Natural killer cell treated with Interleukin-12 subunit alpha and Interleukin-12 subunit beta and Interleukin-15 and Interleukin-18, amount 100 ng/mL, for 72 hours (primary cell): ENCODE measurements around the gene ZNF33B. TPM values are rescaled to one million over a fixed set of nuclear protein-coding genes. Genes with fewer than 3 reads are reported as not detected.
"Not testable (repeated sequence)": the region's sequence is repeated elsewhere in the genome, so short reads cannot be mapped to it uniquely, and the experiment has no call there.

Experiments
- ATAC-seq, 2 donors: fragments of 150-1000 bp; cut with Tn5 transposase in 1 of 2; sonication (Bioruptor Pico), chemical (Tn5 transposase) in 1 of 2; 2 replicates each; pipeline ENCODE4 v1.10.0; 2021
- DNase-seq: peaks from one replicate; pipeline ENCODE4 v3.0.0; 2022; ENCODE audit warnings: low spot score
- H3K27ac Mint-ChIP-seq, 2 donors: 1 replicate in 1 of 2; 2 replicates in 1 of 2; pipeline ENCODE4 v1.8.0; 2022; ENCODE audit warnings: mixed read lengths in 2 of 2, mild to moderate bottlenecking in 1 of 2, moderate library complexity in 1 of 2
- H3K27me3 Mint-ChIP-seq, 2 donors: 1 replicate in 1 of 2; 2 replicates in 1 of 2; pipeline ENCODE4 v1.8.0; 2022; ENCODE audit warnings: mixed read lengths in 2 of 2
- H3K36me3 Mint-ChIP-seq: one replicate; pipeline ENCODE4 v1.8.0; 2022; ENCODE audit warnings: mixed read lengths
- H3K4me1 Mint-ChIP-seq, 2 donors: 1 replicate in 1 of 2; 2 replicates in 1 of 2; pipeline ENCODE4 v1.8.0; 2022; ENCODE audit warnings: low read depth in 2 of 2, mixed read lengths in 2 of 2, mild to moderate bottlenecking in 1 of 2
- H3K4me3 Mint-ChIP-seq: one replicate; pipeline ENCODE4 v1.8.0; 2022; ENCODE audit warnings: mixed read lengths
- H3K9me3 Mint-ChIP-seq: 2 replicates; pipeline ENCODE4 v1.8.0; 2022; ENCODE audit warnings: mixed read lengths
- total RNA-seq, 2 donors: library from RNA; stranded (reverse); gene quantifications; one replicate each; pipeline ENCODE4 v1.2.3, GENCODE V29; 2022

The ZNF33B gene
- 1 to 10 TPM; 5.9 to 7.2 TPM for total RNA-seq

- Mint-ChIP-seq H3K27me3 (no peaks in the 10 kb centered on the region), H3K27ac (peak within 1 kb of the TSS; percentile 93 to 97), H3K4me1 (peaks cover 13 to 23% of the 10 kb centered on the region in 2 donors), H3K9me3 (no peaks in the 10 kb centered on the region), H3K4me3 (peak within 1 kb of the TSS; percentile 99), H3K36me3 (no peaks in the 10 kb centered on the region)
- ATAC-seq (peak; percentile 98), DNase-seq (peak; percentile 96)
Observed at GRCh38 chr10:42638055-42638820, at the start of gene ZNF33B. TSS of gene ZNF33B (minus strand) at chr10:42638570. CDS start at chr10:42636928, 1,642 bp downstream.

- ATAC-seq (no peak), DNase-seq (no peak)
- Mint-ChIP-seq H3K27ac (no peak overlapping the region), H3K4me3 (no peak overlapping the region), H3K27me3 (peaks cover 5 to 11% of the 10 kb centered on the region in 2 donors), H3K4me1 (no peaks in the 10 kb centered on the region), H3K36me3 (no peaks in the 10 kb centered on the region), H3K9me3 (no peaks in the 10 kb centered on the region)
Observed at GRCh38 chr10:42684517-42684916, 46.1 kb upstream of the ZNF33B start.

GRCh38 chr10:42680267-42680666, 41.9 kb upstream of the ZNF33B start:
- Mint-ChIP-seq H3K4me3 (no peak overlapping the region), H3K4me1 (no peaks in the 10 kb centered on the region), H3K27ac (no peak overlapping the region), H3K36me3 (peaks cover 9% of the 10 kb centered on the region), H3K9me3 (peaks cover 3% of the 10 kb centered on the region), H3K27me3 (peaks cover 11 to 22% of the 10 kb centered on the region in 2 donors)
- no peak for ATAC-seq
- DNase-seq: no peak

GRCh38 chr10:42665181-42665979, 27.0 kb upstream of the ZNF33B start:
- peaks cover 22 to 33% of the 10 kb centered on the region in 2 donors for H3K27me3 Mint-ChIP-seq
- not testable (repeated sequence) for H3K36me3 Mint-ChIP-seq, H3K4me3 Mint-ChIP-seq, ATAC-seq, H3K9me3 Mint-ChIP-seq, H3K4me1 Mint-ChIP-seq, H3K27ac Mint-ChIP-seq, DNase-seq

GRCh38 chr10:42654419-42654818, 16.0 kb upstream of the ZNF33B start:
- H3K27me3 Mint-ChIP-seq: peaks cover 8 to 11% of the 10 kb centered on the region in 2 donors
- DNase-seq (no peak), ATAC-seq (no peak)
- H3K4me3 Mint-ChIP-seq: no peak overlapping the region
- H3K9me3 Mint-ChIP-seq: no peaks in the 10 kb centered on the region
- peaks cover 0 to 5% of the 10 kb centered on the region in 2 donors for H3K4me1 Mint-ChIP-seq
- H3K27ac Mint-ChIP-seq: no peak overlapping the region
- no peaks in the 10 kb centered on the region for H3K36me3 Mint-ChIP-seq

GRCh38 chr10:42652858-42653257, 14.5 kb upstream of the ZNF33B start:
- Mint-ChIP-seq H3K9me3 (no peaks in the 10 kb centered on the region), H3K36me3 (no peaks in the 10 kb centered on the region)

GRCh38 chr10:42650374-42650773, 12.0 kb upstream of the ZNF33B start:
- H3K36me3 Mint-ChIP-seq: no peaks in the 10 kb centered on the region
- H3K4me3 Mint-ChIP-seq: no peak overlapping the region
- no peaks in the 10 kb centered on the region for H3K9me3 Mint-ChIP-seq
- H3K27me3 Mint-ChIP-seq: peaks cover 0 to 11% of the 10 kb centered on the region in 2 donors
- peaks cover 0 to 5% of the 10 kb centered on the region in 2 donors for H3K4me1 Mint-ChIP-seq
- no peak overlapping the region for H3K27ac Mint-ChIP-seq
- DNase-seq: no peak
- no peak for ATAC-seq

More at GRCh38 chr10:42652858-42653257, 14.5 kb upstream of the ZNF33B start:
- DNase-seq (no peak), ATAC-seq (no peak)
- H3K4me3 Mint-ChIP-seq: no peak overlapping the region
- peaks cover 0 to 11% of the 10 kb centered on the region in 2 donors for H3K27me3 Mint-ChIP-seq
- peaks cover 0 to 5% of the 10 kb centered on the region in 2 donors for H3K4me1 Mint-ChIP-seq
- no peak overlapping the region for H3K27ac Mint-ChIP-seq

- Mint-ChIP-seq H3K36me3 (no peaks in the 10 kb centered on the region), H3K9me3 (no peaks in the 10 kb centered on the region), H3K27ac (no peak overlapping the region), H3K4me3 (no peak overlapping the region), H3K27me3 (peaks cover 0 to 12% of the 10 kb centered on the region in 2 donors), H3K4me1 (peaks cover 0 to 5% of the 10 kb centered on the region in 2 donors)
- ATAC-seq: no peak
- DNase-seq: no peak
Observed at GRCh38 chr10:42648512-42648911, 10.1 kb upstream of the ZNF33B start.

GRCh38 chr10:42646687-42647640, 8.6 kb upstream of the ZNF33B start:
- Mint-ChIP-seq H3K27me3 (peaks cover 0 to 9% of the 10 kb centered on the region in 2 donors), H3K9me3 (no peaks in the 10 kb centered on the region), H3K27ac (no peak overlapping the region), H3K4me1 (peaks cover 0 to 5% of the 10 kb centered on the region in 2 donors), H3K36me3 (no peaks in the 10 kb centered on the region), H3K4me3 (no peak overlapping the region)
- ATAC-seq (no peak), DNase-seq (no peak)

GRCh38 chr10:42646214-42646613, 7.8 kb upstream of the ZNF33B start:
- Mint-ChIP-seq H3K9me3 (no peaks in the 10 kb centered on the region), H3K27me3 (peaks cover 0 to 9% of the 10 kb centered on the region in 2 donors), H3K4me3 (no peak overlapping the region), H3K36me3 (no peaks in the 10 kb centered on the region), H3K27ac (no peak overlapping the region), H3K4me1 (peaks cover 0 to 5% of the 10 kb centered on the region in 2 donors)
- DNase-seq (no peak), ATAC-seq (no peak)

- Mint-ChIP-seq H3K27me3 (peaks cover 0 to 9% of the 10 kb centered on the region in 2 donors), H3K4me3 (no peak overlapping the region), H3K36me3 (no peaks in the 10 kb centered on the region), H3K4me1 (peaks cover 0 to 4% of the 10 kb centered on the region in 2 donors), H3K9me3 (no peaks in the 10 kb centered on the region), H3K27ac (no peak overlapping the region)
- DNase-seq (no peak), ATAC-seq (no peak)
Observed at GRCh38 chr10:42645516-42645915, 7.1 kb upstream of the ZNF33B start.

GRCh38 chr10:42645103-42645502, 6.7 kb upstream of the ZNF33B start:
- Mint-ChIP-seq H3K27me3 (peaks cover 0 to 5% of the 10 kb centered on the region in 2 donors), H3K4me3 (no peak overlapping the region), H3K27ac (no peak overlapping the region), H3K9me3 (no peaks in the 10 kb centered on the region), H3K4me1 (no peaks in the 10 kb centered on the region), H3K36me3 (no peaks in the 10 kb centered on the region)
- DNase-seq: no peak
- ATAC-seq: no peak

GRCh38 chr10:42640610-42641229, 2.4 kb upstream of the ZNF33B start:
- Mint-ChIP-seq H3K4me3 (no peak overlapping the region), H3K27ac (no peak overlapping the region), H3K27me3 (peaks cover 0 to 5% of the 10 kb centered on the region in 2 donors), H3K4me1 (peaks cover 11 to 13% of the 10 kb centered on the region in 2 donors), H3K36me3 (no peaks in the 10 kb centered on the region), H3K9me3 (no peaks in the 10 kb centered on the region)
- no peak for DNase-seq
- ATAC-seq: no peak
